SU-DHL-6 (cell line): ENCODE results near the gene DYNLL2.

Experiments used
- EZH2phosphoT487 ChIP-seq: fragments of 200-600 bp; sonication (generic), shearing (Covaris generic); conservative IDR thresholded peaks from 2 replicates; pipeline ENCODE4 v1.6.1; 2018; ENCODE audit warnings: mild to moderate bottlenecking, antibody characterized with exemption, low read length, moderate library complexity, mixed read lengths
- TF ChIP-seq, protein P1 (sequence below): fragments of 200-600 bp; sonication (generic); IDR thresholded peaks from one replicate; pipeline ENCODE4 v1.5.1; 2017; ENCODE audit warnings: antibody characterized with exemption, mild to moderate bottlenecking, low read length, moderate library complexity; ENCODE audit not compliant: insufficient read depth, poor library complexity, severe bottlenecking

DNA sequence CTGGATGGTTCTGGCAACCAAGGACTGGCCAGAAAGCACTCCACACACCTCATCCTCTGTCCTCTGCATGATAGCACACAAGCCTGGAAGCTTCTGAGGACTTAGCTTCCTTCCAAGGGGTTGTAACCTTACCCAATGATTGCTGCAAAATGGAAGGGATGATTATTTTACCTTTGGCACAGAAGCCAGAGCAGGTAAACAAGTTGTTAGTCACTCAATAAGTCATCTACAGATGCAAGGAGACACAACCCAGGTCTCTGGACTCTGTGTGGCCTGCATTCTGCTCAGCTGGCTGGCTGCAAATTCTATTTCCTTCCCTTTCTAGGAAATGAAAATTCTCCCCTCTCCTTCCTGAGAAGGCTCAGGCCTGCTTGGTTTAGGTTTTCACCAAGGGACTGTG, 26.7 kb upstream of the DYNLL2 start:
- no peak for TF ChIP-seq EZH2phosphoT487
- TF ChIP-seq, protein P1, sequence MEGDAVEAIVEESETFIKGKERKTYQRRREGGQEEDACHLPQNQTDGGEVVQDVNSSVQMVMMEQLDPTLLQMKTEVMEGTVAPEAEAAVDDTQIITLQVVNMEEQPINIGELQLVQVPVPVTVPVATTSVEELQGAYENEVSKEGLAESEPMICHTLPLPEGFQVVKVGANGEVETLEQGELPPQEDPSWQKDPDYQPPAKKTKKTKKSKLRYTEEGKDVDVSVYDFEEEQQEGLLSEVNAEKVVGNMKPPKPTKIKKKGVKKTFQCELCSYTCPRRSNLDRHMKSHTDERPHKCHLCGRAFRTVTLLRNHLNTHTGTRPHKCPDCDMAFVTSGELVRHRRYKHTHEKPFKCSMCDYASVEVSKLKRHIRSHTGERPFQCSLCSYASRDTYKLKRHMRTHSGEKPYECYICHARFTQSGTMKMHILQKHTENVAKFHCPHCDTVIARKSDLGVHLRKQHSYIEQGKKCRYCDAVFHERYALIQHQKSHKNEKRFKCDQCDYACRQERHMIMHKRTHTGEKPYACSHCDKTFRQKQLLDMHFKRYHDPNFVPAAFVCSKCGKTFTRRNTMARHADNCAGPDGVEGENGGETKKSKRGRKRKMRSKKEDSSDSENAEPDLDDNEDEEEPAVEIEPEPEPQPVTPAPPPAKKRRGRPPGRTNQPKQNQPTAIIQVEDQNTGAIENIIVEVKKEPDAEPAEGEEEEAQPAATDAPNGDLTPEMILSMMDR: no peak
